SW 1271 (cell line): ENCODE measurements around the gene SVEP1.

Experiments used
- DNase-seq, 2 experiments: peaks; one replicate each; lab custom pipeline; 2025; lab: John Stamatoyannopoulos, UW

The SVEP1 gene

DNA sequence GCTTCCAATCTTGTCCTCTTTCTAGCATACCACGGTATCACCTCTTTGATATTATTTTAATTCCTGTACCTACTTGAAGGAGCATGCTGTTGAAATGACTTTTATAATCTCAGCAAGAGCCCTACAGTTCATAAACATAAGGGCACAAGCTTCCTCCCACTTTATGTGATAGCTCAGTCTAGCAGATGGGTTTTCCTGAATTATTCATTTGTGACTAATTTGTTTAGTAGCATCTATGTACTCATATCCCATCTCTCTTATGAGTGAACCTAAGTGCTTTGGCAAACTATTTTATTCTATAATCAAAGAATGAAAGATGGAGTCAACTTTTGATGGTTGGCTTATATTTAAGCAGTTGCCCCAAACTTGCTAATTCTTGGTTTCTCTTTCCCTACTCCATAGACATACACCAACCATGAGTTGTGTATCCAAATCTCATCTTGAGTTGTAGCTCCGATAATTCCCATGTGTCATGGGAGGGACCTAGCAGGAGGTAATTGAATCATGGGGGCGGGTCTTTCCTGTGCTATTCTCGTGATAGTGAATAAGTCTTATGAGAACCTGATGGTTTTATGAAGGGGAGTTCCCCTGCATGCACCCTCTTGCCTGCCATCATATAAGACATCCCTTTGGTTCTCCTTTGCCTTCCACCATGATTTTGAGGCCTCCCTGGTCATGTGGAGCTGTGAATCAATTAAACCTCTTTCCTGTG, 259.6 kb downstream of the SVEP1 start:
- DNase-seq, result no peak

DNA sequence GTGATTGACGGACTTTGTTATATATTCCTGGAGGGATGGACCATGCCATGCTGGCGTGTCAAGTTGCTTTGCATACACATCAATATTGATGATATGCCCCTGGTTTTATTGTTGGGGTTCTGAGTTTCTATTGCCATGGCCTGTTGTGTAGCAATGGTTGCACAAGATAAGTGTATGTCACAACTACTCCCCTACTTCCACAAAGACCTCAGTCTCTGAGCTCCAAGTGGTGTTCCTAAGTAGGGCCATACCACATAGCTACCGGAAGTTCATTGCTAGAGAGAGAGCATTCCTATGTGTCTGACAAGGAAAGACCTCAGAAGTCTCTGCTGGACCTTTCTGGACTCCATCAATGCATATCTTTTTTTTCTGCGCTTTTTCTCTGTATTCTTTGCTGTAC, 261.6 kb downstream of the SVEP1 start:
- DNase-seq, result no peak

DNA sequence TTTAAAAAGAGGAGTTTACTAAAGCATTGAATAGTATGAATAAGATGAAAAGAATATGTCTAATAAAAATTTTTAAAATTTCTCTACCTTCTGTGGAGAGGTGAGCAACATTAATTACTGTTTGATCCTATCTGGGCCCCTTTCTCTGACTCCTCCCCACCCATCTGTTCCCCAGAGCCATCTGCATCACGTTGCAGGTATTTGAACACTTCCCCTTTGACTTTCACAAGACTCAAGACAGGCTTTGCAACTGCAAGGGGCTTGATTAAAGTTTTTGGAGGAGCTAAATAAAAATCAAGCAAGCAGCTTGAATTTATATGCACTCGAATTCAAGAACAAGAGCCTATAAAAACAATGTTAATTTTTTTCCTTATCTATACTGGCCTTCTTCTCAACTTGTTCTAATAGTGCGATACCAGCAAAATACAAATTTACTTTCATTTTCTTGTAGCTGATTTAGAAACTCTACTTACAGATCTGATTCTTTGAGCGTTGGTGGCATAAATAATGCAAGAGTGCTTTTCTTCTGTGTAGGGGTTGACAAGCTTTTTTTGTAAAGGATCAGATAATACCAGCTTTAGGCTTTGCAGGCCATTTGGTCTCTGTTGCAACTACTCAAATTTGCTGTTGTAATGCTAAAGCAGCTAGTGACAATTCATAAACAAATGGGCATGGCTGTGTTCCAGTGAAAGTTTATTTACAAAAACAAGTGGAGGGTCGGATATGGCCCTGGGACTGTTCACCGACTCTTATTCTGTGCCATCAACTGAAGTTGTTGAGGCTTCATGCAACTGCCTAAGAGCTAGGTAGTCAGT, 263.1 kb downstream of the SVEP1 start:
- DNase-seq, result no peak
